Glomerular visceral epithelial cell (primary cell): ENCODE measurements around the gene PLOD1.
A peak's percentile ranks its signal among the peaks of the same experiment; 100 is the strongest.
"Not testable (repeated sequence)": the region's sequence is repeated elsewhere in the genome, so short reads cannot be mapped to it uniquely, and the experiment has no call there.

ENCODE experiments used
- DNase-seq: peaks from one replicate; pipeline ENCODE4 v3.0.0-alpha.2; 2016; ENCODE audit errors: extremely low spot score

Gene PLOD1

GRCh38 chr1:12005488-12006166 is 71.1 kb downstream of the PLOD1 start:
- no peak for DNase-seq

- DNase-seq, result no peak
These were observed 71.8 kb downstream of the PLOD1 start for GRCh38 chr1:12006167-12006921.

- no peak for DNase-seq
These were observed 72.7 kb downstream of the PLOD1 start for GRCh38 chr1:12007204-12007603.

DNA sequence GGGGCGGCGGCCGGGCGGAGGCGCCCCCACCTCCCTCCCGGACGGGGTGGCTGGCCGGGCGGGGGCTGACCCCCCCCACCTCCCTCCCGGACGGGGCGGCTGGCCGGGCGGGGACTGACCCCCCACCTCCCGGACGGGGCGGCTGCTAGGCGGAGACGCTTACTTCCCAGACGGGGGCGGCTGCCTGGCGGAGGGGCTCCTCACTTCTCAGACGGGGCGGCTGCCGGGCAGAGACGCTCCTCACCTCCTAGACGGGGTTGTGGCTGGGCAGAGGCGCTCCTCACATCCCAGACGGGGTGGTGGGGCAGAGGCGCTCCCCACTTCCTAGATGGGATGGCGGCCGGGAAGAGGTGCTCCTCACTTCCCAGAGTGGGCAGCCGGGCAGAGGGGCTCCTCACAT is 73.8 kb downstream of the PLOD1 start:
- not testable (repeated sequence) for DNase-seq

- DNase-seq, result no peak
These were observed 74.9 kb downstream of the PLOD1 start for GRCh38 chr1:12009318-12009947.

- DNase-seq, result no peak
These were observed 76.4 kb downstream of the PLOD1 start for GRCh38 chr1:12010746-12011570.

DNA sequence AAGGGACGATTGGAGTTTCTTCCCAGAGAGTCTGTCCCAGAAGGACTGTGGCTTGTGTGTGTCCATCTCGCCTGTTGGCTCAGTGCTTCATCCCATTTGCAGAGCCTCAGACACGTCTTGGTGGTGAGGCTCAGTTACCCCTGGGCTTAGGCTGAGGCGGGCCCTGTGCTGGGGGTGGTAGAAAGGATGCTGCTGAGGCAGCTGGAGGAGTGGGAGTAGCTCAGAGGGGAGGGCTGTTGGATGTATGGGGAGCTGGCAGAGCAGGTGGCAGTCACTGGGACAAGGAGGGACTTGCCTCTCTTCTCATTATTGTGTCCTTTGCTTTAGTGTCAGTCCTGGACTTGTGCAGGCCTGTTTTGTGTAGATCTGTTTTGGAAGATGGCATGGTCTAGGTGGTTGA is 77.5 kb downstream of the PLOD1 start:
- no peak for DNase-seq

- no peak for DNase-seq
These were observed 78.2 kb downstream of the PLOD1 start for GRCh38 chr1:12012560-12013316.

GRCh38 chr1:12014141-12014991 is 79.8 kb downstream of the PLOD1 start:
- no peak for DNase-seq

DNA sequence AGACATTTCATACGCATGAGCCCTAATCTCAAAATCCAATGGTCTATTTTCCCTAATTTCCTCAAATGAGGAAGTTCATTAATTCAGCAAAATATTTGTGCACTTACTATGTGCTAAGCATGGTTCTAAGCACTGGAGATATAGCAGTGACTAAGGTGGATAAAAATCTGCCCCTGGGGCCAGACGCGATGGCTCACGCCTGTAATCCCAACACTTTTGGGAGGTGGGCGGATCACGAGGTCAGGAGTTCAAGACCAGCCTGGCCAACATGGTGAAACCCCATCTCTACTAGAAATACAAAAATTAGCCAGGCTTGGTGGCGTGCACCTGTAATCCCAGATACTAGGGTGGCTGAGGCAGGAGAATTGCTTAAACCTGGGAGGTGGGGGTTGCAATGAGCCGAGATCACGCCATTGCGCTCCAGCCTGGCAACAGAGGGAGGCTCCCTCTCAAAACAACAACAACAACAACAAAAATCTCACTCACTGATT is 80.5 kb downstream of the PLOD1 start:
- DNase-seq, result no peak

GRCh38 chr1:12015499-12015898 is 81.0 kb downstream of the PLOD1 start:
- DNase-seq, result no peak

DNA sequence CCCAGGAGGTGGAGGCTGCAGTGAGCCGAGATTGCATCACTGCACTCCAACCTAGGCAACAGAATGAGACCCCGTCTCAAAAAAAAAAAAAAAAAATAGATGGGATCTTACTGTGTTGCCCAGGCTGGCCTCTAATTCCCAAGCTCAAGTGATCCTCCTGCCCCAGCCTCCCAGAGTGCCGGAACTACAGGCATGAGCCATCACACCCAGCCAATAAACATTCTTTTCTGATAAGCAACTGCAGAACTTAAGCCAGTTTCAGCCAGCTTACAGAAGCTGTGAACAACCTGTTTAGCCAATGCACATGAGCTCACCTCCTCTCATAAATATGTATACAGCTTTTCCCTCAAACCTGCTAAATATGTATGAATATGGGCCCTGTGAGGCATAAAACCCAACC is 81.7 kb downstream of the PLOD1 start:
- no peak for DNase-seq

- peak; percentile 14 for DNase-seq
These were observed 85.5 kb downstream of the PLOD1 start for GRCh38 chr1:12019858-12020509.

GRCh38 chr1:12021616-12022015 is 87.1 kb downstream of the PLOD1 start:
- no peak for DNase-seq

DNA sequence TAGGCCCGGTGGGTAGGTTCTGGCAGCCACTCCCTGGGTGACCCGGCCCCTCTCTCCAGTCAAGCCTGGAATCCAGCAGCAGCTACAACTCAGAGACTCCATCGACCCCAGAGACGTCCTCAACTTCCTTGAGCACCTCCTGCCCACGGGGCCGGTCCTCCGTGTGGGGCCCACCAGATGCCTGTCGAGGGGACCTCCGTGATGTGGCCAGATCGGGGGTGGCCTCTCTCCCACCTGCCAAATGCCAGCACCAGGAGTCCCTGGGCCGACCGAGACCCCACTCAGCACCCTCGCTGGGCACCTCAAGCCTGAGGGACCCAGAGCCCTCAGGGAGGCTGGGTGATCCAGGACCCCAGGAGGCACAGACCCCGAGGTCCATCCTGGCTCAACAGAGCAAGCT is 87.5 kb downstream of the PLOD1 start:
- no peak for DNase-seq
